Measurements from ENCODE around the gene NPB.

- TF ChIP-seq CTCF (IDR thresholded peaks at IDR 0.05; ENCODE audit: control extremely low read depth in 1 of 3, insufficient read depth in 1 of 3, low read depth in 1 of 3, low read length in 3 of 3) (no peak), SIN3A (conservative IDR thresholded peaks at IDR 0.05 in 1 of 2, IDR thresholded peaks at IDR 0.05 in 1 of 2; ENCODE audit: low read depth in 1 of 2, low read length in 2 of 2) (no peak), RFX5 (IDR thresholded peaks at IDR 0.05; ENCODE audit: borderline replicate concordance, low read depth, low read length) (no peak), BACH1 (IDR thresholded peaks at IDR 0.05; ENCODE audit: low read length) (no peak), EP300 (IDR thresholded peaks at IDR 0.05; ENCODE audit: borderline replicate concordance in 1 of 2, low read depth in 2 of 2, low read length in 2 of 2) (no peak), GABPA (IDR thresholded peaks at IDR 0.05; ENCODE audit: borderline replicate concordance, insufficient read depth, low read length) (0 out of 2 replicates have a peak, but pooled peaks have one; percentile 31), FOSL1 (IDR thresholded peaks at IDR 0.05; ENCODE audit: insufficient read depth, low read depth, low read length) (no peak), POLR2AphosphoS5 (IDR thresholded peaks at IDR 0.05; ENCODE audit: low read depth, low read length) (peak; percentile 50), EZH2 (IDR thresholded peaks at IDR 0.05; ENCODE audit: low read depth, low read length, severe bottlenecking) (no peak), POLR2A (IDR thresholded peaks at IDR 0.05; ENCODE audit: control extremely low read depth in 1 of 2, low read depth in 2 of 2, low read length in 2 of 2) (peak; percentile 9 to 51; a peak in 2 of 3 replicates), E2F6 (IDR thresholded peaks at IDR 0.05) (peak; percentile 14; the same call in 1 of the 2 replicates), TCF12 (IDR thresholded peaks at IDR 0.05; ENCODE audit: low read depth, low read length) (no peak)
Measured at GRCh38 chr17:81867170-81867990, 34.7 kb upstream of the NPB start.
